CD4-positive, alpha-beta T cell treated with Interleukin-17A for 1 hour (primary cell): Measurements from ENCODE around the gene MMP24OS.
"Not testable (repeated sequence)": the region's sequence is repeated elsewhere in the genome, so short reads cannot be mapped to it uniquely, and the experiment has no call there.

Experiments used
- DNase-seq: peaks from one replicate; pipeline ENCODE4 v3.0.0-alpha.2; 2020

The MMP24OS gene

GRCh38 chr20:35277531-35278395, at the start of gene MMP24OS:
Gene MMP24OS (minus strand): TSS chr20:35278122. CDS start chr20:35277929, 193 bp downstream.
- peak; percentile 93 for DNase-seq

- no peak for DNase-seq
These were observed 49.4 kb upstream of the MMP24OS start for GRCh38 chr20:35327074-35327976.

- no peak for DNase-seq
These were observed 48.8 kb upstream of the MMP24OS start for GRCh38 chr20:35326740-35327073.

- no peak for DNase-seq
These were observed 48.3 kb upstream of the MMP24OS start for GRCh38 chr20:35326021-35326739.

DNA sequence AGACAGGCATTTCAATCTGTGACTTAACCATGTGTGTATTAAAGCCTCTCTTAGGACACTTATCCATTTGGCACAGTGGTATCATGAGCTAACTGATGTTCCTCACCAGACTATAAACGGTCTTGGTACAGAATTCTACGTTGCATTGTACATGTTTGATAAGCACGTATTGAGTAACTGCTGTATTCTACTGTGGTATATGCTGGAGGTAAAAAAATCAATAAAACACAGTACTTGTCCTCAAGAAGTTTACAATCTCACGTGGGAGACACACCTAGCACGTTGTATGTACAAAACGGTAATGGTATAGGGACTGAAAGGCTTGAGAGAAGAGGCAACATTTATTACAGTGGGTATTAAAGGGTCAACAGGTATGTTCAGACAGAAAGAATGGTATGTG, 47.5 kb upstream of the MMP24OS start:
- DNase-seq: no peak

GRCh38 chr20:35320396-35321126, 42.6 kb upstream of the MMP24OS start:
- no peak for DNase-seq

DNA sequence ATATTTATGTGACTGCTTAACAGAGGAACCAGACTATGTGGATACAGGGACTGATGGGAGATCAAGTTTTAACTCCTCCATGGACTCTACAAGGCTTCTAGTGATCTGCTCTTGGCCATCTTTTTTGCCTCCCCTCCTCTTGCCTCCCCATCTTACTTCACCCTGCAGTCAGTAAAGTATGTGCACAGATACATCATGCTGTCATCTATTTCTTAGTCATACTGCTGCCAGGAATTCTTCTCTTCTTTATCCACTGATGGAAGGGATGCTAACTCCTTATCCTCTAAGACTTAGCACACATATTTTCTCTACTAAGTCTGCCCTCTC, 41.9 kb upstream of the MMP24OS start:
- DNase-seq: no peak

DNA sequence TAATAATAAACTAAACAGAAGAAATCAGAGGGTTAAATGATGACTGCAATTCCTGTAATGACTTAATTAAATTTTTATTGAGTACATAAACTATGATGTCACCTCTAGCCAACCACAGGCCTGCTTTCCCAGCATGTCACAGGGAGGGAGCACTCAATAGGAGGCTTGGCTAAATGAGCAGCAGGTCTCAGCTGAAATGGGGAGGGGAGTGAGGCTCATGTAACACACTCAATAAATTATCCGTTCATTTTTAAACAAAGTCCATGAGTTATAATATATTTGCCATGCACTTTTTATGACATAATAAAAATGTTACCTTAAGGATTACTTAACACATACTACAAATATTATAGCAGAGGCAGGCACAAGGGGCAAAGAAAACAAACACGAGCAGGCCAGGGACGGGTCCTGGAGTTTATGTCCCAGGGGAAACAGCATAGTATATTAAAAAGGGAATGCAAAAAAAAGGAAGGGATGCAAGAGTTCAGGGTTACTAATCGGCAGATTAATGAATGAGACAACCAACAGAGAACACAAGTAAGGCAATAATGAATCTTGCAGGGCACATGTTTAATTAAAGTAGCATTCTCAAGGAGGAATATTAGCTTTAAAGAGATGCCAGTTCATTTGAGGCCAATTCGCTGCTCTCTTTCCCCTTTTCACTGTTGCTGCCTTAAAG, 41.4 kb upstream of the MMP24OS start:
- DNase-seq: no peak

DNA sequence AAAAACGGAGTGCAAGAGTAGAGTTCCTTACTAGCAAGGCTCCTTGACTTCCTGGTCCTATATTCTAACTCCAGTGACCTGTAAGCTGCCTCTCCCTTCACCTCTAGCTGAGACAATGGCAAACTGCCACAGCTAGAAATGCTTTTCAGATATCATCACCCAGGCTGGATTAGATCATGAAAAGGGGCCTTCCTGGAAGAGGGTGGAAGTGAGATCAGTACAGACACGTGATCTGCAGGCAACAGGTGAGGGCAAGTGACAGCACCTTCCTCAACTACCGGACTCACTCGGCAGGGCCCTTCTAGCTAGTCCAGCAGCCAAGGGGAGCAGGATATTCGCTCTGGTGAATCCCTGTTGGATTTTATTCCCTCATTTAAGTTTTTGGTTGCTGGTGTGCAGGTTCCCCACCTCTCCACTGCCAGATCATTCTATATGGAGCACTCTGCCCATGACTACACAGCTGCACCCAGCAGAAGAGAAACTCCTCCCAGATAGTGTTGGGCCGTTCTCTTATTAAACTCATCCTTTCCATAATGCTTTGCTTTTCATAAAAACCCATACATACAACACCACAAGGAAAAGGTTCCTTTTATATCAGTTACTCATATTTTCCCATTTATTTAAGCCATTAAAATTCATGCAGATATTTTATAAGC, 40.7 kb upstream of the MMP24OS start:
- no peak for DNase-seq

DNA sequence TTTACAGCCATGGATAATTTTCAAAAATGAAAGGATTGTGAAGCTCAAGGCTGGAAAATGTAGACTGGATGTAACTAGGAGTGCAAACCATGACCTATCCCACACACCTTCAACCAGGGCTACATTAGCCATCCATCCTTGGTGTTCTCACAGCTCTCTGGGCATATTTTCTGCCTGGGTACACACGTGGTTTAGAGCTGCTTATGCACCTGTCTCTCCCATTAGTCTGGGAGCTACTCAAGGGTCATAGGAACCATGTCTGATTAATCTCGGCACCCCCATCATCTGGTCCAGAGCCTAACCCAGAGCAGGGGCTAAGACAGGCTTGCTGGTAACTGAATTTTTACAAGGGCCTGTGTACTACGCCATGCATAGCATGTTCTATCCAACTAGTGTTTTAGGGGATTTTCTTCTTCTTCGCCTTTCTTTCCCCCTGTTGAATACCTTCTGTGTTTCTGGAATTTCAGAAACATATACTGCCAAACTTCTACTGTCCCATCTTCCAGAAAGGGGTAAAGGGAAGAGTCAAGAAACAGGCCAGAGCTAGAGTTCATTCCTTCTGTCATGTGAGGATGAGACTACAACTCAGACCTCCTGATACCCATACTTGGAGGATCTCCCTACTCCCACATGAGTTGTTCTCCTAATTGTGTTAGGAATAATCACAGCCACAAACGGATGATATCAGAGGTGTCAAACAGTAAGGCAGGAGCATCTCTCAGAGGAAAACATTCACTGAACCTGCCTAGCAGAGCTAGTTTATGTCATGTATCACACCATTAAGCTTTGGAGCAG, 39.7 kb upstream of the MMP24OS start:
- DNase-seq: no peak

DNA sequence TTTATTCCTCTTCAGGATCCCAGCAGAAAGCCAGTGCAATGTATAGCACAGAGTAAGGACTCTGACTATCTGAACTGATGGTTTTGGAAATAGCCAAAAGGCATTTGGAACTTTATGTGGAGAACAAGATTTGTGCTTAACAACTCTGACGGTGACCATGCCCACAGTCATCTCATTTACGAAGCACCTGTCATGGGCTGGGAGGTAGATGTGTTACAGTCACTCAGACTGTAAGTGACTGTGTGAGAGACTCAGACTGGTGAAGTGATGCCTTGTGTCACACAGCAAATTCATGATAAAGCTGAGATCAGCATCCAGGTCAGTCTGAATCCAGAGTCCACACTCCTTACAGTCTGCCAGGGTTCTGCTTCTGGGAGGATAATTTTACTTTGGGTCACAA, 38.2 kb upstream of the MMP24OS start:
- no peak for DNase-seq

DNA sequence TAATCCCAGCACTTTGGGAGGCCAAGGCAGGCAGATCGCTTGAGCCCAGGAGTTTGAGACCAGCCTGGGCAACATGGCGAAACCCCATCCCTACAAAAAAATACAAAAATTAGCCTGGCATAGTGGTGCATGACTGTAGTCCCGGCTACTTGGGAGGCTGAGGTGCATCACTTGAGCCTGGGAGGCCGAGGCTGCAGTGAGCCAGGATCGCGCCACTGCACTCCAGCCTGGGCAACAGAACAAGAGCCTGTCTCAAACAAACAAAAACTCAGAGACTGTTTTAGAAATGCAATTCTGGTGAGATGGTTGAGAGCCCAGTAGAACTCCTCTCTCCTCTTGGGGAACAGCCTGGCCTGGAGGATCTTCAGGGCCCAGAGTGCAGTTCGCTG, 37.7 kb upstream of the MMP24OS start:
- not testable (repeated sequence) for DNase-seq

- DNase-seq: no peak
These were observed 37.1 kb upstream of the MMP24OS start for GRCh38 chr20:35314816-35315631.

- DNase-seq: no peak
These were observed 34.4 kb upstream of the MMP24OS start for GRCh38 chr20:35312318-35312717.

DNA sequence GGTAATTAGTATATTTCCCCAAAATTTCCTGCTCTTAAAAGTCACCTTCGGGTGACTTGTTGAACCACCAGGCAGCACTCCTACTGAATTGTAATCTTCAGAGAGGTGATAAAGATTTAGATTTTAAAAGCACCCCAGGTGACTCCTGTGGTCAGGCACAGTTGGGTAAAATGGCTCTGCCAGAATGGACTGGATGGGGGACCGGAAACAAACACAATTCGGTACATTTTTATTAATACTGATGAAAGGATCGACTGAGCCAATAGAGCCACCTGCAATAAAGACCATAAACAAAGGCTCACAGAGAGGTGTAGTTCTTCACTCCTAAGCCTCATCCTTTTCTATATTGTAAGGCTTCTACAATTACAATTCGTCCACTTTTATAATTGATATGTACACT, 33.9 kb upstream of the MMP24OS start:
- DNase-seq: no peak

GRCh38 chr20:35311409-35311808, 33.5 kb upstream of the MMP24OS start:
- DNase-seq: no peak

DNA sequence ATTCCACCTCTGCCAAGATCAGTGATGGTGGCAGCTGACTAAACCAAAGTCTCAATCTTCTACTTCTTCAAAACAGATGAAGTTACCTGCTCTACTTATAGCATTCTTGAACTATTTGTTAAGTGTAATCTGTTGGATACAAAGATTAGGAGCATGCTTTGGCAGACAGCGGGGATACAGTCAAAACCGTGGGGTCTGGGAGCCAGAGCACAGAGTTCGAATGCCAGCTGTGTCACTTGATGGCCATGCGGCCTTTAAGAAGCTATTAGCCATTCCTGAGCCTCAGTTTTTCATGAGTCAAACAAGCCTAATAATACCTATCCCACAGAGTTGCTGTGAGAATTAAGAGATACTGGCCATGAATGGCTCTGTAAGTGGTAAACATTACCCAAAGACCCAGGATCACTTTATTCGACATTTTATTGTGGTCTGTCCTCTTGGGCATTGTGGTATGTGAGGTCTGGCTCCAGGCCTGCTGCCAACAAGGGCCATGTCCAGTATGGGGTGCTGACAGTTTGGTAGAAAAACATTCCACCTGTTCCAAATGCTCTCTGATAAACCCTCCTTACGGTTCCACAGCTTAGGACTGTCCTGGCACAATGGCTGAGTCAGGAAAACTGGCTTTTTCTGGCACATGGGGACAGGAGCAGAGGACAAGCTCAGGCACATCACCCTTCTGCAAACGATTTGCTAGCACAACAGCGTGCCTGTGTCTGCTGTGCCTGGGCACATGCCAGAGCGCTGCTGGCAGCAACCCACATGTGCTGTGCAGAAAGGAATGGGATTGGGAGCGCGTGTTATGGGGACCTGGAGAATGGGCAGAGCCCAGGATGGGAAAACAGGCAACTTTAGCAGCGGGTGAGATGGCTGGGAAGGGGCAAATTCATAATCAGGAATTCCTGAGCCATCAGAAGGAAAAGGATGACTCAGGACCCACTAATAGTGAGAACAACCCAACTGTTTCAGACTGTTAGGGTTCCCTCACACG, 30.0 kb upstream of the MMP24OS start:
- DNase-seq: no peak

DNA sequence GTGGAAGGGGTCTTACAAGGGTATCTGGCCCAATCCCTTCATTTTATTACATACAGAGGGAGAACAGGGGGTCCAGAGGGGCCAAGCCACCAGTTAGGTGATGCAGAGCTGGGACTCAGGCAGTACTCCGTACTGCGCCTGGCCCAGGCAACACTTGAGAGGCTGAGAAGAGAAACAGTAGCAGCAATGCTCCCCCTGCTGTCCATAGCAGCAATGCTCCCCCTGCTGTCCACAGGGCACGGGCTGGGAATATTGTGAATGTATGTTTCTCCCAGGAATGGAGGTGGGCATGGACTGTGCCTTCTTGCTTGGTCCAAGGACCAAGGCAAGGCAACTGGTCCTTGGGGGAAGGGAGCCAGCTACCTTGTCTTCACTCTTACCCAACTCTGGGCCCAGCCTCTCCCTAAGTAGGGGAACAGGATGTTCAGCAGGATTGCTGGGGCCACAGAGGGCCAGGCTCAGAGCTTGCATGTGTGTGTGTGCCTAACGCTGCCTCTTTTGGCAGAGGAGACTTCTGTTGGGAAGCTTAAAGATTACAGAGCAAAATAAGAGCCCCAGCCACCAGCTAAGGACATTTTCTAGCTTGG, 29.1 kb upstream of the MMP24OS start:
- DNase-seq: peak; percentile 5
